Kidney (tissue), 14 donors: ENCODE measurements around the gene CMIP. TPM values are rescaled to one million over a fixed set of nuclear protein-coding genes. Genes with fewer than 3 reads are reported as not detected.
A peak's percentile ranks its signal among the peaks of the same experiment; 100 is the strongest.

Experiments used
- DNase-seq, 5 donors: peaks; one replicate each; pipeline ENCODE4 v3.0.0-alpha.2; 2013 to 2020
- FAIRE-seq: peaks from 2 replicates; lab custom pipeline; 2012; peaks lifted over from hg19 to GRCh38; lab: Jason Lieb, UNC
- H3K27ac ChIP-seq, 2 donors: one replicate each; pipeline ENCODE4 v1.7.0; 2013; ENCODE audit warnings: low read depth in 2 of 2, low read length in 2 of 2, inconsistent platforms in 1 of 2
- H3K27me3 ChIP-seq: one replicate; pipeline ENCODE4 v1.7.1; 2013; ENCODE audit warnings: low read length, inconsistent platforms; ENCODE audit not compliant: control insufficient read depth, insufficient read depth
- H3K36me3 ChIP-seq, 3 donors: one replicate each; pipeline versions ENCODE4 v1.7.0 to v1.7.1; 2013; ENCODE audit warnings: low read length in 3 of 3, control low read depth in 1 of 3, inconsistent platforms in 1 of 3; ENCODE audit not compliant: insufficient read depth in 3 of 3, control insufficient read depth in 2 of 3
- H3K4me1 ChIP-seq, 3 donors: one replicate each; pipeline versions ENCODE4 v1.7.0 to v1.7.1; 2013; ENCODE audit warnings: low read length in 3 of 3, inconsistent platforms in 1 of 3, low read depth in 1 of 3; ENCODE audit not compliant: control insufficient read depth in 2 of 3, insufficient read depth in 2 of 3
- H3K4me3 ChIP-seq, 3 donors: one replicate each; pipeline versions ENCODE4 v1.7.0 to v1.8.1; 2013; ENCODE audit warnings: low read length in 3 of 3, control low read depth in 1 of 3, inconsistent platforms in 1 of 3
- H3K9ac ChIP-seq, 3 donors: one replicate each; pipeline versions ENCODE4 v1.7.0 to v1.7.1; 2013; ENCODE audit warnings: low read length in 3 of 3, control low read depth in 1 of 3, inconsistent platforms in 1 of 3
- H3K9me3 ChIP-seq, 3 donors: one replicate each; pipeline versions ENCODE4 v1.7.0 to v1.7.1; 2013; ENCODE audit warnings: low read length in 3 of 3, control low read depth in 1 of 3, inconsistent platforms in 1 of 3; ENCODE audit not compliant: control insufficient read depth in 2 of 3, insufficient read depth in 1 of 3
- intact Hi-C: fragments of 100-400 bp; cut with DNase I; formaldehyde crosslinking; loops from one replicate; pipeline ENCODE4 v1.11.1; 2022
- polyA plus RNA-seq: library from polyadenylated mRNA; stranded (reverse); fragments of 350-450 nt; fragmentation: Illumina TruSeq; extraction: RNeasy Lipid Tissue Mini Kit (QIAGEN cat#74804); gene quantifications from one replicate; pipeline ENCODE4 v1.2.3, GENCODE V29; 2014; ENCODE audit warnings: low read depth, low replicate concordance; ENCODE audit not compliant: insufficient read depth
- total RNA-seq: library from RNA; stranded (reverse); fragmentation: NEBNext Ultra II Directional; extraction: Animal tissue kit (Norgen Biotek cat#: 25700); gene quantifications from one replicate; pipeline ENCODE4 v1.2.1, GENCODE V29; 2021
- TF ChIP-seq, protein P1 (sequence below): IDR thresholded peaks from 3 replicates; pipeline ENCODE4 v1.5.1; 2012; ENCODE audit warnings: mild to moderate bottlenecking, moderate library complexity, borderline replicate concordance; ENCODE audit not compliant: insufficient read depth; ENCODE audit errors: extremely low read depth
- donor health status: control.
- donor health status: control.
- donor health status: control.
- donor health status: control.
- donor health status: control.
- donor health status: DM: yes; HTN: yes; CAD: no.
- donor health status: Normal renal cell carcinoma (clear cell type).

CMIP gene
- total and polyA plus RNA-seq, 2 donors from 2014 or later = 16.6 to 65.7 TPM

DNA sequence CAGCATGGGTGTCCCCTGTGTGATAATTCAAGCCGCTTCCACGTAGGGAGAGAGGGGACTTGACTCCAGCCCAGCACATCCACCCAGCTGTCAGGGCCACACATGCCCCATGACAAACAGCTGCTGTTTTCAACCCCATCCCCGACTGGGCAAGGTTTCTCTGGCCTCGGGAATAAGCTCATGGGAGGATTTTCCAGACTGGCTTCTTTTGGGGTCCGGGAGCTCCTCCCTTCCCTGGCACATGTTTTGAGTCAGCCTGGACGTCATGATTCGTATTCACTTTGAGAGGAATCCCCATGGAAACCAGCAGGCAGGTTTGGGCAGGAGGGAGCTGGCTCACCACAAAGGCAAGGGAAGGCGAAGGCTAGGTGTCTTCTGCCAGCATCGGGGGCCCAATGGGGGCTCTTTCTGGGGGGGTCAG, 156.4 kb downstream of the CMIP start:
- H3K27me3 ChIP-seq = no peaks in the 10 kb centered on the region
- intact Hi-C loops = no loop called here
- no peak overlapping the region for H3K4me3 ChIP-seq
- TF ChIP-seq, protein P1, sequence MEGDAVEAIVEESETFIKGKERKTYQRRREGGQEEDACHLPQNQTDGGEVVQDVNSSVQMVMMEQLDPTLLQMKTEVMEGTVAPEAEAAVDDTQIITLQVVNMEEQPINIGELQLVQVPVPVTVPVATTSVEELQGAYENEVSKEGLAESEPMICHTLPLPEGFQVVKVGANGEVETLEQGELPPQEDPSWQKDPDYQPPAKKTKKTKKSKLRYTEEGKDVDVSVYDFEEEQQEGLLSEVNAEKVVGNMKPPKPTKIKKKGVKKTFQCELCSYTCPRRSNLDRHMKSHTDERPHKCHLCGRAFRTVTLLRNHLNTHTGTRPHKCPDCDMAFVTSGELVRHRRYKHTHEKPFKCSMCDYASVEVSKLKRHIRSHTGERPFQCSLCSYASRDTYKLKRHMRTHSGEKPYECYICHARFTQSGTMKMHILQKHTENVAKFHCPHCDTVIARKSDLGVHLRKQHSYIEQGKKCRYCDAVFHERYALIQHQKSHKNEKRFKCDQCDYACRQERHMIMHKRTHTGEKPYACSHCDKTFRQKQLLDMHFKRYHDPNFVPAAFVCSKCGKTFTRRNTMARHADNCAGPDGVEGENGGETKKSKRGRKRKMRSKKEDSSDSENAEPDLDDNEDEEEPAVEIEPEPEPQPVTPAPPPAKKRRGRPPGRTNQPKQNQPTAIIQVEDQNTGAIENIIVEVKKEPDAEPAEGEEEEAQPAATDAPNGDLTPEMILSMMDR = no peak
- no peaks in the 10 kb centered on the region for H3K9me3 ChIP-seq
- peaks cover 0 to 17% (median 16%) of the 10 kb centered on the region in 3 donors for H3K4me1 ChIP-seq
- DNase-seq = peak in 2 of 5 donors; percentile 37 to 74
- peak overlapping the region in 1 of 3 donors; percentile 12 for H3K9ac ChIP-seq
- H3K27ac ChIP-seq = peak overlapping the region in 1 of 2 donors; percentile 55
- no peak for FAIRE-seq
- no peaks in the 10 kb centered on the region for H3K36me3 ChIP-seq

DNA sequence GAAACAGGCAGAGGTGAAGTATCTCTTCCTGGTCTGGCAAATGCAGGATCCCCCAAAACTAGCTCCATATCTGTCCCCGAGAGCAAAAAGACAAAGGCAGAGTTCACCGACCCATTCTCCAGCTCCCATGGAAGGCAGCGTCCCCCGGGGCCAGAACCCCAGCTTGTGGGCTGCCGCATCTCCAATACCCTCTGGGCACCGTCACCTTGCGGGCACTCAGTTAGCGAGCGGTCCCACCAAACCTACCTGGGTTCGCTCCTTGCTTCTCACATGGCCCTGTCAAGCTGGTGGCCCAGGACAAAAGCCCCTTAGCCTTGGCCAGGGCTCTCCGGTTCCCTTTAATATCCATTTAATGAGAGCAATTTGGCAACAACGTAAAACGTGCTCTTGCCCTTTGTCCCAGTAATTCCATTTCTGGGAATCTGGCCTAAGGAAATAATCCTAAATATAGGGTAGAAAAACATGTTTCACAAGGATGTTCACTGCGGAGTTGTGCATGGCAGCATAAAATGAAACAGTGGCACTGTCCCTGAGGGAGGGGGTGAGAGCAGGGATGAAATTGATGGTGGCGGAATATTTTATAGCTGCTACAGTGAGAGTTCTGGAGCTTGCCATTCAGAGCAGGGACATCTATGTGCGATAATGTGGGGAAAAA, 157.1 kb downstream of the CMIP start:
- Histone ChIP-seq H3K9ac (no peak overlapping the region), H3K27ac (peak overlapping the region in 1 of 2 donors; percentile 55), H3K4me3 (no peak overlapping the region), H3K27me3 (no peaks in the 10 kb centered on the region), H3K36me3 (no peaks in the 10 kb centered on the region), H3K4me1 (peaks cover 0 to 17% (median 16%) of the 10 kb centered on the region in 3 donors), H3K9me3 (no peaks in the 10 kb centered on the region)
- intact Hi-C loops = no loop called here
- TF ChIP-seq, protein P1 = no peak
- FAIRE-seq = no peak
- DNase-seq = peak in 3 of 5 donors; percentile 23 to 57 (median 39)

DNA sequence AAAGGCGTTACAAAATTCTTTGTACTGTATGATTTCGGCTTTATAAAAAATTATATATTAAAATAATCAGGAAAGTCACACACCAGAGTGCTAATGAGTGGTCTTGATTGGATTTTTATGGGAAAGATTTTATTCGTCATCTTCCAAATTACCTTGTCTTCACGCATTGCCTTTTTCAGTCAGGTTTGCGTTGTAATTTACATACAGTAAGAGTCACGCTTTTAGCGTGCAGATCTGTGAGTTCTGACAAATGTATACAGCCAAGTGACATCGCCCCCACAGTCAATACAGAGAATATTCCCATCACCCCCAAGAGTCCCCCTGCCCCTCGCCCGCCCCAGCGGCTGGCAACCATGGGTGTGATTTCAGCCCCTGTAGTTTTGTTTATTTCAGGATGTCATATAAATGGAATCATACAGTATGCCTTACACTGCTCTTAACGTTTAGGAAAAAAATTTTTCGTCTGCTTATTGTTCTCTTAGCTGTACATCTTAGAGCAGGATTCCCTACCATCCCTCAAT, 157.7 kb downstream of the CMIP start:
- Histone ChIP-seq H3K9me3 (no peaks in the 10 kb centered on the region), H3K27me3 (no peaks in the 10 kb centered on the region), H3K36me3 (peaks cover 0 to under 1% (median 0%) of the 10 kb centered on the region in 3 donors), H3K4me1 (peaks cover 0 to 17% (median 16%) of the 10 kb centered on the region in 3 donors), H3K9ac (no peak overlapping the region), H3K4me3 (no peak overlapping the region), H3K27ac (no peak overlapping the region)
- TF ChIP-seq, protein P1 = no peak
- intact Hi-C loops = no loop called here
- DNase-seq (peak in 1 of 5 donors; percentile 26), FAIRE-seq (no peak)
